Stimulated activated CD8-positive, alpha-beta memory T cell treated with anti-CD3 and anti-CD28 coated beads, Interleukin-12 subunit alpha, Interleukin-12 subunit beta, amount 100 ng/mL, for 1 hour (primary cell): ENCODE data around the gene FALEC.
A peak's percentile ranks its signal among the peaks of the same experiment; 100 is the strongest.

ENCODE experiments used
- DNase-seq: peaks from one replicate; pipeline ENCODE4 v3.0.0-alpha.2; 2020; ENCODE audit warnings: low read depth

FALEC gene

DNA sequence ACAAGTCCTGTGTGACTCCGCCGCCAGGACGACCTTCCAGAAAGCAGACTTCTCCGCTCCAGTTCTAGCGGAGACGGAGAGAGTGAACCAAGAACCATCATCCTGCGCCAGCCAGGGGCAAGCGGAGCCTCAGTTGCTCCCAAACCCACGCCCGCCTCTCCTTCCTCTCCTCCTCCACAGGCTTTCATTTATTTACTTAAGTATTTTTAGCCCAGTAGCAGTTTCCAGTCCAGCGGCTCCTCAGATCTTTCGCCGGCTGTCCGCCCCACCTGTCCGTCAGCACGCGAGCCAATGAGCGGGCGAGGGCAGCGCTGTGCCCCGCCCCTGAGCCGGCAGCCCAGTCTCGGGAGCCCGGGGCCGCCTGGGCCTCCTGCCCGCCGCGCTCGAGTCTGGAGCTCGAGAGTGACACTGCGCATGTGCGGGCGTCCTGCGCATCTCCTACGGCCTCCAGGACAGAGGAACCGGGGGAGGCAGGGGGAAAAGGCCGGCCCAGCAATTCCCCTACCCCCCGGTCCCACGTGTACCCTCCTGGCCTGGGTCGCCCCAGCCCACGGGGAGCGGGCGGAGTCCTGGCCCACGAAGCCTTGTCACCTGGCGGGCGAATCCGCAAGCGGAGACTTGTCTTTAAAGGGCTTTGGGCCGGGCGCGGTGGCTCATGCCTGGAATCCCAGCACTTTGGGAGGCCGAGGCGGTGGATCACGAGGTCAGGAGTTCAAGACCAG, at the start of gene FALEC:
FALEC (plus strand) TSS at position 425 of the 722 bp plus-strand sequence.
- DNase-seq: peak; percentile 79

DNA sequence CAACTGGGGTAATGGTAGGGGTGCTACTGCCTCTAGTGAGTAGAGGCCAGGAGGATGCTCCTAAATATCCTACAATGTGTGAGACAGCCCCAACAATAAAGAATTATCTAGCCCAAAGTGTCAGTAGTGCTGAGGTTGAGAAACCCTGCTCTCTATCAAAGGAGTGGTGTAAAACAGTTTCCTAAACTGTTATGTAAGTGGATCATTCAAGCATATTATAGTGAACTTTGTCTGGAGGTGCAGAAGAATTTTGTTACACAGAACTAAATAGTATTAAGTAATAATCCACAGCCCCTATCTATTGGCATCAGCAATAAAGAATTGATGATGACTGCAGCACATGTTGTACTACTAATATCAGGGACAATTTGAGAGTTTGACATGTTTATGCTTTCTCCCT, 48.6 kb upstream of the FALEC start:
- no peak for DNase-seq

DNA sequence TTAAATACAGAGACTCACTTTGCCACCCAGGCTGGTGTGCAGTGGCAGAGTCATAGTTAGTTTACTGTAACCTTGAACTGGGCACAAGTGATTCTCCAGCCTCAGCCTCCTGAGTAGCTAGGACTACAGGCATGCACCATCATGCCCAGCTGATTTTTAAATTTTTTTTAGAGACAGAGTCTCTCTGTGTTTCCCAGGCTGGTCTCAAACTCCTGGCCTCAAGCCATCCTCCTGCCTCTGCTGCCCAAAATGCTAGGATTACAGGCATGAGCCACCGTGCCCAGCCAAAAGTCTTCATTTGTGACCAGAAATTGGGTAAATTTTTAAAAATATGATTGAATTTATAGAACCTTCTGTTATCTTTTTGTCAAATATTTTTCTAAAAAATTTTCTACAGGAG, 46.3 kb upstream of the FALEC start:
- no peak for DNase-seq

DNA sequence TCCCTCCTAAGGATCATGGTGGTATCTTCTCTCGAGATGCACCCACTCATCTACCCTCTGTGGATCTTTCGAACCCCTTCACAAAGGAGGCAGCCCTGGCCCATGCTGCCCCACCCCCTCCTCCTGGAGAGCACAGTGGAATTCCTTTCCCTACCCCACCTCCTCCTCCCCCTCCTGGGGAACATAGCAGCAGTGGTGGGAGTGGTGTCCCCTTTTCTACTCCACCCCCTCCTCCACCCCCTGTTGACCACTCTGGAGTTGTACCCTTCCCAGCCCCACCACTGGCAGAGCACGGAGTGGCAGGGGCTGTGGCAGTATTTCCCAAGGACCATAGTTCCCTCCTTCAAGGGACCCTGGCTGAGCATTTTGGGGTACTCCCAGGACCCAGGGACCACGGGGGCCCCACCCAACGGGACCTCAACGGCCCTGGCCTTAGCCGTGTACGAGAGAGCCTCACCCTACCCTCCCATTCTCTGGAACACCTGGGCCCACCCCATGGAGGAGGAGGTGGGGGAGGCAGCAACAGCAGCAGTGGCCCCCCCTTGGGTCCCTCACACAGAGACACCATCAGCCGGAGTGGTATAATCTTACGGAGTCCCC, 42.9 kb upstream of the FALEC start:
- DNase-seq: no peak

DNA sequence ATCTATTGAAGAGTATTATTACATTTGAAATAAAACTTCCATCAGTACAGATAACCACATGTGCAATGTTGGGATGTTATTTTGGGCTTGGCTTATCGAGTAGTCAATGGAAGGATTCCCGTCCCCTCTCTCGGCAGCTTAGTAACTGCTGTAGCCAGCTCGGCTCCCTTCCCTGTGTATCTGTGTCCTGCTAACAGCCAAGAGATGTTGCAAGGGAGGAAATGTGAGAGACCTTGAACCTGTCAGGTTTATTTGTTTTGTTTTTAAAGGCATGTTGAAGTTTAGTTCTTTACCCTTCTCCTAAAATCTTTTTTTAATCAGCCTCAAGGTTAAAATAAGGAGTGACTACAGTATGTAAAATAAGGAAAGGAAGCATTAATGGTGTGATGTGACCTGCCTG, 41.9 kb upstream of the FALEC start:
- no peak for DNase-seq

DNA sequence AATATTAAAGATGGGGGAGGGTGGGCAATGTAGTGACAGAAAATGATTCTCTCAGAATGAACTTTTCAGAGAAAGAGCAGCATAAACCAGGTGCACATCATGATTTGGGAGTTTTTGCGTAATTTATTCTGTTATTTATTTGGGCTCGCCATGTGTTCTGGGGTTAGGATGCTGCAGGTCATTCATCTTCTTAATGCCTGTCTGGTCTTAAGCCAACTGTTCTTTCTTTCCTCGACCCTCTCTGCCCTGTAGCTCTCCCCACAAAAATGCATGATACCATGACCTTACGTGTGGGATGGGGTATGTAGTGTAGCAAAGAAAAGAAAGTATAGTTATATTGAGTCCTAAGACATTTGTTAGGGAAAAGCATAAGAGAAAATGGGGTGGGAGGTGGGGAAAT, 40.7 kb upstream of the FALEC start:
- DNase-seq: no peak

DNA sequence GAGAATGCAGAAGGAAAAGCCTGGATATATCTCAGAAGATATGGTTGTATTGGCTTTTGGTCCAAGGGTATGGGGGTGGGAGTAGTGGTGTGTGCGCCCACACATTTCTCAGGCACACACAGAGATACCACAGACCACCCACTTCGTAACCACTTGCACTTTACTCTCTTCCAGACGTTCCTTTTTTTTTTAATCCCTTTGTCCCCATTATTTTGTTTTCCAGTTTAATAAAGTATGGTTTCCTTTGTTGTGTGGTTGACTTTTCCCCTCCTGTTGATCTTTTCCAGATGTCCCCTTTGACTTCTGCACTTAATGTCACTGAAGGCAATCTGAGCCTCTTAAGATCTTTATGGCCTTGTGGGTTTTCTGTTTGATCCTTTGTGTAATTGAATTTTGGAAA, 38.8 kb upstream of the FALEC start:
- no peak for DNase-seq

DNA sequence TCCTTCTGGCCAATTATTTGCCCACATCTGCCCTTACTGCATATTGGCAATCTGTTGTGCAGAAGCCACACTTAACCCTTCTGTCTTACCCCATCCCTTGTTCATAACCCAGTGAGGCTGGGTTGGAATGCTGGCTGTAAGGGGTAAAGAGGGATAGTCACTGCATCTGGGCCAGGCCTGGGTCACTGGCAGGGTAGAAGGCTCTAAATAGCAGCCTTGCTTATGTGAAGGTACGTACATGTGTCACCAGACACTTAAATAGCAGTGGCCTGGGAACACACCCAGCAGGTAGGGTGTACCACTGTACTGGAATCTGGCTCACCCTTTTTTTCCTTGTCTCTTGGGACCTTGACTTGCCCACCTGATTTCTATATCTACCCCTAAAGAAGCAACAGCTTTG, 38.2 kb upstream of the FALEC start:
- DNase-seq: no peak

DNA sequence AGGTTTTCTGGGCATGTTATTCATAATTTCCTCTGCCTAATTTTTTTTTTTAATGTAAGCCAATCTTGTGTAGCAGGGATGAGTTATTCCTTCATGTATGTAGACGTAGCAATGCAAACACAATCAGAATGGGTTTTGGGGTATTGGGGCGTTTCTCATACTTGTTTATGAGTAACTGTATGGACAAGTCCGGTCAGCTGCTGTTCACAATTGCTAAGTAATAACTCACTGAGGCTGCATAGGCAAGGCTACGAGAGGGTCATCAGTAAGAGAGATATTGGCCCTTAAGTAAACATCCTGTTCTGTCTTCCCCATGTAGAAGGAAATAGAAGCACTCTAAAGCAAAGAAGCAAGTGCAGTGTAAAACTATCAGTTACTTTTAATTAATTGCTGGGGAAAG, 37.8 kb upstream of the FALEC start:
- DNase-seq: no peak

DNA sequence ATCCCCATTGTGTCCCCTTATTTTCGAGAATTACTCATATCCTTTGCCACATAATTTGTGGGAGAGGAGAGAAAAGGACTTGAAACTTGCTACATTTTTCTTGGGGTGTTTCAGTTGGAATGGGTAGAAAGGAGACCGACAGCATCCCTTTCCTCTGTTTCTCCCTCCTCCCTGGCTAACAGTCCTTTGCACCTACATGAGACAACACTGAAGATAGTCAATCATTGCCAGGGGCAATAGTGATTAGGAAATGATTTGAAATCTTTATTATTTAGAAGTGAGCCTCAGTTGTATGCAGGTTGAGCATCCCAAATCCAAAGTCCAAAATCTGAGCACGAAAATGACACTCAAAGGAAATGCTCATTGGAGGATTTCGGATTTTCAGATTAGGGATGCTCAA, 36.2 kb upstream of the FALEC start:
- no peak for DNase-seq

DNA sequence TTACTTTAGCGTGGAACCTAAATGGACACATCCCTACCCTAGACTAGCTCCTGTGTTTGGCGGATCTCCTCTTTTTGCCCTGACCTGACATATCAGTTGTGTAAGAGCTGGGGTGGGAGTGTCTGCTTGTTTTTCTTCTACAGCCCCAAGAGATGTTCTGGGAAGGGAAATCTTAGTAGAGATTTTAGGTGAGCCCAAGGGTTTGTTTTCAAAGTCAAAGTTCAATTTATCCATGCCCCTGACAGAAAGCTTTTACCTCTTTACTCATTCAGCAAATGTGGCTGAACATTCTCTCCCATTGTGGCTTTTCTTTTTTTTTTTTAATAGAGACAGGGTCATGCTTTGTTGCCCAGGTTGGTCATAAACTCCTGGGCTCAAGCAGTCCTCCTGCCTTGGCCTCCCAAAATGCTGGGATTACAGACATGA, 35.6 kb upstream of the FALEC start:
- no peak for DNase-seq

DNA sequence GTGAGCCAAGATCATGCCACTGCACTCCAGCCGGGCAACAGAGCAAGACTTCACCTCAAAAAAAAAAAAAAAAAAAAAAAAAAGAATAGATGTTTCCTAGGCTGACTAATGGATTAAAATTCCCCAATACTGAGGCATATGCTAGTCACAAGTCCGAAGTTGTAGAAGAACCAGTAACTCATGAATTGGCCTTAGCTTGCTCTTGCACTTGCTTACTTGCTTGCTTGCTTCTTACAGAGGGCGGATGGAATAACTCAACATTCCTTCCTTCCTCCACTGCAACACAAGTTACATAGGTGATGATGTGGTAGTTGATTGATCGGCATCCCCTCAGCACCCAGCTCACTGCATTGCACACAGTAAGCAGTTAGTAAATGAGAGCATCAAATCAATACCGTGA, 31.1 kb upstream of the FALEC start:
- DNase-seq: no peak

DNA sequence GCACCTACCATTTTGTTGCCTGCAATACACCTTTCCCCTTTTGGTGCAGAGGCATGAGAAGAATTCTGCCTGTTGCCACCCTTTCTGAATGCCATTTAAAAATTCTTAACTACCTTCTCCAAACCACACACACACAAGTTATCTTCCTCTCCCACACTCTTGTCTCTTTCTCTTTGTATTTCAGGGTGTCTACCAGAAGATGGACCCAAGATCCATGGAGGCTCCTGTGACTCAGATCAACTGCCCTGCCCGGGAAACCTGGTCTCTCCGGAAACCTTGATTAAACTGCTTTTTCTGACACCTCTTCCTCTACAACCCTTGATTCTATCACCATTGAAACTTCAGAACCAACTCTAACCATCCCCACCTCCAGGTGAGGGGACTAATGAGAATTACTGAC, 30.7 kb upstream of the FALEC start:
- no peak for DNase-seq

DNA sequence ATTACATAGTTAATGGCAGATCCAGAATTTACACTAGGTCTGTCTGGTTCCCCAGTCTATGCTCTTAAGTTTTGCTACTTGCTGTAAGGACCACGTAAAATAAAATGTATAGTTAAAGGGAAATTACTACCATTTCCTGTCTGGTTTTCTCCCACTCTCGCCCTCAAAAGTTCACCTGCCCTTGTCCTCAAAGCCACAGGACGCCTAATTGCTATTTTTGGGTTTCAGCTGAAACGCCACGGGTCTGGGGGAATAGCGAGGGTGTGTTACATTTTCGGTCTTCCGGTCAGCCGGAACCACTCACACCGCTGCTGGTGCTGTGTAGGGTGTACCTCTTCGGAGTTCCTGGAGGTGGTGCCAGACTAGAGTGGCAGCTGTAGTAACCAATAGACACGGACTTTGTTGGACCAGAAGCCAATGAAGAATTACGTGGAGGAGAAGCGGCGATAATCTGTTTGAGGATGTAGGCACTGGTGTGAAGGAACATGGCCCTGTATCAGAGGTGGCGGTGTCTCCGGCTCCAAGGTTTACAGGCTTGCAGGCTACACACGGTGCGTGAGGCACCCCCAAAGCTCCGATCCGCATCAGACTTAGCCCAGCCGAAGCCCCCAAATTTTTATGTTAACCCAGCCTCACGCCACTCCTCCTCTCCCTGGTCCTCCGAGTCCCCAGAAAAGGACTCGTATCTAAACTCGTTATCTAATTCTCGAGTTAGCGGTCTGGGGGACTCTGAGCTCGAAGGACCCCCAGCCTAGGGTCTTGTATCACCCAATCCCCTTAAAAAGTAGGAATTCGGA, 28.4 kb upstream of the FALEC start, which contains the start of gene TARS2:
TARS2 (plus strand) TSS at position 454 of the 797 bp plus-strand sequence; CDS start at position 486, 32 bp downstream.
- DNase-seq: peak; percentile 88

DNA sequence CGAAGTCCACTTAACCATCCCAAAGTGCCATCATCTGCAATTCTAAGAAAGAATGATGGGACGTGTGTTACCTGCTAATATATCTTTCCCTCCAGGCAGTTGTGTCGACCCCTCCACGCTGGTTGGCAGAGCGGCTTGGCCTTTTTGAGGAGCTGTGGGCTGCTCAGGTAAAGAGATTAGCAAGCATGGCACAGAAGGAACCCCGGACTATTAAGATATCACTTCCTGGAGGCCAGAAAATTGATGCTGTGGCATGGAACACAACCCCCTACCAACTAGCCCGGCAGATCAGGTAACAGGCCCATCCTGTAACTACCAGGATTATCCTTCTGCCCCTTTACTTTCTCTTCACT, 27.8 kb upstream of the FALEC start:
- DNase-seq: no peak

DNA sequence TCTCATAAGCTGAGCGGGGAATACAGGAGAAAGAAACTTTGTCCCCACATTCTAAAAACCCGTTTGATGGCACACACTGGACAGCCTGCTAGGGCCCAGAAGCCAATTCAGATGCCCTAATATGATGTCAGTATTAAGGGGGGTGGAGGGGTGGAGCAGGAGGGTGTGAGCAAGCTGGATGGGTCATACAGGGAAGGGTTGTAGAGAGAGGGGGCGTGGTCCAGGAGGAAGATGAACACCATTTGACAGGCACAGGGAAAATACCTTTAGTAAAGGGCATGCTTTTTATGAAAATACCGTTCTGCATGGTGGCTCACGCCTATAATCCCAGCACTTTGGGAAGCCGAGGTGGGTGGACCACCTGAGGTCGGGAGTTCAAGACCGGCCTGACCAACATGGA, 22.4 kb upstream of the FALEC start:
- no peak for DNase-seq

DNA sequence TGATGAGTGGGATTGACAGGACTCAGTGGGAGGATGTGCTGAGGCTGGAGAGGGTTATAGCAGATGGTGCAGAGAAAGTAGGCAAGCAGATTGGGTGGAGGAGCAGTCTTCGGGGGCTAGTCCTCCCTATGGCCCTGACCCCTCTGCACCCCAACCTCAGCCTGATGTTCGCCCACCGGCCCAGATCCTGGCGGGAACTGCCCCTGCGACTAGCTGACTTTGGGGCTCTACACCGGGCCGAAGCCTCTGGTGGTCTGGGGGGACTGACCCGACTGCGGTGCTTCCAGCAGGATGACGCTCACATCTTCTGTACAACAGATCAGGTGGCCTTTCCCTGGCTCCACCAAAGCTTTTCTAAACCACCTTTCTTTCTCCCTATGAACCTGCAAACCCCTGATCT, 17.2 kb upstream of the FALEC start:
- no peak for DNase-seq

DNA sequence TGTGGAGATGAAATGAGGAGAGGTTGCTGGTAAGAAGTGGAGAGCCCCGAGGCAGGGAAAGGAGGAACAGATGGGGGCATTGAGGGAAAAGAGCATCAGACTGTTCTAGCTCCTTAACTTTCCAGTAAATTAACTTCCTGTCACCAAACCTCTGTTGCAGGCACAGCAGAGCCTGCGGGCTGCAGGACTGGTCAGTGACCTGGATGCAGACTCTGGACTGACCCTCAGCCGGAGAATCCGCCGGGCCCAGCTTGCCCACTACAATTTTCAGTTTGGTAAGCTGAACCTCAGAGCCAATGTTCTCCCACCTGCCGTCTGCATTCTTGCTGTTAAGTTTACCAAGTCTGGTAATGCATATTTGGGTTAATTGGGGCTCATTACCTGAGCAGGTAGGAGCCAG, 10.1 kb upstream of the FALEC start:
- no peak for DNase-seq

DNA sequence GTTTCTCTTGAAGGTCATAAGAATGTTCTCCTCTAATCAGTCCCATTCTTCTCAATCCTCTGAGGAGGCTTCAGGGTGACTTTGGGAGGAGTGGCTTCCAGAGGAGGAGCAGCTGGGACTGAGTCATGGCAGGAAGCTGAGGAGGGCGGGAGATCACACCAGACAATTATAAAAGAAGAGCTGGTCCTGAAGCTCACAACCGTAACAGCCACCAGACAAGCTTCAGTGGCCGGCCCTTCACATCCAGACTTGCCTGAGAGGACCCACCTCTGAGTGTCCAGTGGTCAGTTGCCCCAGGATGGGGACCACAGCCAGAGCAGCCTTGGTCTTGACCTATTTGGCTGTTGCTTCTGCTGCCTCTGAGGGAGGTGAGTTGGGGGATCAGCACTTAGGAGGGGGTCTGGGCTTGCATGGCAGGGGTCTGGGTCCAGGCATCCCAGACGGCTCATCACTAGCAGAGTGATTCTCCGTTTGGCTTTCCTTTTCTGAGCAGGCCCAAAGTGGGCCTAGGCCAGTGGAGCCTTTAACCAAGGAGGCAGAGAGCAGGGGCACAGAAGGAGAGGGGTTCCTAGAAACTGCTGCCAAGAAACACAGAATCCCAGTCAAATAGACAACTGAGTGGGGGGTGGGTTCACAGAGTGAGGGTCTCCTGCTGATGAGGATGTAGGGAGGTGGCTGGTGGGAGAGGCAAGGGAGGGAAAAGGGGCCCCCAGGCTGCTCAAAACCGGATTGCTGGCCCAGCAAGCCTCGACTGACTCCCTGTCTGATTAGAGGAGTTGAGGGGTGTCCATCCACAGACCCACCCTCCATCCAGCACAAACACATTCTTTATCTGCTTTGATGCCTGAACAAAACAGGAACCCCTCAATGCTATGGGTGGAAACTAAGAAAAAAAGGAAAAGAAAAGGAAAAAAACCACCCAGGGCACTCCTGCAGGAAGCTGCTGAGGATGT, 7.4 kb upstream of the FALEC start, which contains the start of gene ECM1:
ECM1 (plus strand) TSS at position 198 of the 953 bp plus-strand sequence; CDS start at position 299, 101 bp downstream.
- no peak for DNase-seq

DNA sequence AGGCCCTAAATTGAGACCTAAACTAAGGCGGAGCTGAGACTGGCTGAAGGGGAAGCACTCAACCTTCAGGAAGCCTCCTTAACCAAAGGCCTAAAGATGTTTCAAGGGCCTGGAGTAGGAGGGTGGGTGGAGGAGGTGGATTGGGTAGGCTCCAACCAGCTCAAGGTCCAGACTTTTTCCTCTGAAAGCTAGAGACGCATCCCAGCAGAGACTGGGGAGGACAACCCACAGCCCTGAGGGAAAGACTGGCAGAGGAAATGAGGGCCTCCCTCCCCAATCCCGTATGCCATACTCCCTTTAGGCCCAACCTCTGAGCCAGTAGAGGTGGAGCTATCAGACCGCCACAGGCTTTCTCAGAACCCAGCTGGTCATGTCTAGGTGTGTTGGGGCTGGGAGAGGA, 6.6 kb upstream of the FALEC start:
- no peak for DNase-seq

DNA sequence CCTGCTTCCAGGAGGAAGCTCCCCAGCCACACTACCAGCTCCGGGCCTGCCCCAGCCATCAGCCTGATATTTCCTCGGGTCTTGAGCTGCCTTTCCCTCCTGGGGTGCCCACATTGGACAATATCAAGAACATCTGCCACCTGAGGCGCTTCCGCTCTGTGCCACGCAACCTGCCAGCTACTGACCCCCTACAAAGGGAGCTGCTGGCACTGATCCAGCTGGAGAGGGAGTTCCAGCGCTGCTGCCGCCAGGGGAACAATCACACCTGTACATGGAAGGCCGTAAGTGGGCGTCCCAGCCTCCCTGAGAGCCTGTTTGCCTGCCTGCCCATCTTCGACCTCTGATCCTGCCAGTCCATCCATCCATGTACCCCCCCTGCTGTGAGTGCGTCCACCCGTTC, 4.0 kb upstream of the FALEC start:
- no peak for DNase-seq
